HCT116 (cell line): ENCODE results near the gene TENM4.

Experiments used
- CTCF ChIP-seq, 3 experiments: fragments of 200-600 bp in 1 of 3; sonication (generic) in 1 of 3; IDR thresholded peaks in 2 of 3; conservative IDR thresholded peaks in 1 of 3; 2 replicates each; pipeline ENCODE4 v1.5.1; 2012 to 2017; ENCODE audit warnings: low read depth in 2 of 3, low read length in 2 of 3, antibody characterized with exemption in 1 of 3, borderline replicate concordance in 1 of 3, control low read depth in 1 of 3, mild to moderate bottlenecking in 1 of 3, mixed read lengths in 1 of 3, mixed run types in 1 of 3, moderate library complexity in 1 of 3; ENCODE audit not compliant: insufficient read depth in 1 of 3
- EZH2phosphoT487 ChIP-seq: fragments of 200-600 bp; IDR thresholded peaks from 2 replicates; pipeline ENCODE4 v1.6.1; 2018; ENCODE audit warnings: antibody characterized with exemption, borderline replicate concordance
- FOSL1 ChIP-seq: IDR thresholded peaks from 2 replicates; pipeline ENCODE4 v1.6.1; 2012; ENCODE audit warnings: low read depth
- POLR2A ChIP-seq: IDR thresholded peaks from 2 replicates; pipeline ENCODE4 v1.7.0; 2011; ENCODE audit warnings: borderline replicate concordance; ENCODE audit not compliant: insufficient read depth, insufficient read length; ENCODE audit errors: extremely low read depth
- RAD21 ChIP-seq: IDR thresholded peaks from 2 replicates; pipeline ENCODE4 v1.6.1; 2012; ENCODE audit warnings: low read depth, mild to moderate bottlenecking
- ZBTB33 ChIP-seq: IDR thresholded peaks from 2 replicates; pipeline ENCODE4 v1.6.1; 2011; ENCODE audit warnings: mild to moderate bottlenecking, low read length, moderate library complexity; ENCODE audit not compliant: insufficient replicate concordance; ENCODE audit errors: extremely low read depth

- TF ChIP-seq FOSL1 (no peak), POLR2A (no peak), RAD21 (no peak), CTCF (IDR thresholded peaks at IDR 0.05 in 2 of 3, conservative IDR thresholded peaks at IDR 0.05 in 1 of 3; ENCODE audit: borderline replicate concordance in 1 of 3, insufficient read depth in 1 of 3, low read depth in 2 of 3, low read length in 2 of 3) (no peak), ZBTB33 (no peak), EZH2phosphoT487 (no peak)
Observed at GRCh38 chr11:79006854-79007253, 434.0 kb downstream of the TENM4 start.
